HFF-Myc (cell line): ENCODE measurements around the gene SLC26A8.

Source experiments
- DNase-seq: peaks from one replicate; pipeline ENCODE4 v3.0.0-alpha.2; 2011; ENCODE audit warnings: low read depth; ENCODE audit errors: extremely low read depth
- H3K4me3 ChIP-seq: replicated peaks from 2 replicates; pipeline ENCODE4 v1.5.1; 2011; ENCODE audit warnings: low read depth, mild to moderate bottlenecking, control low read depth, low read length
- TF ChIP-seq, protein P1 (sequence below): IDR thresholded peaks from 2 replicates; pipeline ENCODE4 v1.5.1; 2012; ENCODE audit warnings: mild to moderate bottlenecking, low read depth, low read length, control low read depth; ENCODE audit errors: missing control alignments

SLC26A8 gene

GRCh38 chr6:35969646-35970045 is 54.8 kb downstream of the SLC26A8 start:
- TF ChIP-seq, protein P1, sequence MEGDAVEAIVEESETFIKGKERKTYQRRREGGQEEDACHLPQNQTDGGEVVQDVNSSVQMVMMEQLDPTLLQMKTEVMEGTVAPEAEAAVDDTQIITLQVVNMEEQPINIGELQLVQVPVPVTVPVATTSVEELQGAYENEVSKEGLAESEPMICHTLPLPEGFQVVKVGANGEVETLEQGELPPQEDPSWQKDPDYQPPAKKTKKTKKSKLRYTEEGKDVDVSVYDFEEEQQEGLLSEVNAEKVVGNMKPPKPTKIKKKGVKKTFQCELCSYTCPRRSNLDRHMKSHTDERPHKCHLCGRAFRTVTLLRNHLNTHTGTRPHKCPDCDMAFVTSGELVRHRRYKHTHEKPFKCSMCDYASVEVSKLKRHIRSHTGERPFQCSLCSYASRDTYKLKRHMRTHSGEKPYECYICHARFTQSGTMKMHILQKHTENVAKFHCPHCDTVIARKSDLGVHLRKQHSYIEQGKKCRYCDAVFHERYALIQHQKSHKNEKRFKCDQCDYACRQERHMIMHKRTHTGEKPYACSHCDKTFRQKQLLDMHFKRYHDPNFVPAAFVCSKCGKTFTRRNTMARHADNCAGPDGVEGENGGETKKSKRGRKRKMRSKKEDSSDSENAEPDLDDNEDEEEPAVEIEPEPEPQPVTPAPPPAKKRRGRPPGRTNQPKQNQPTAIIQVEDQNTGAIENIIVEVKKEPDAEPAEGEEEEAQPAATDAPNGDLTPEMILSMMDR, result no peak
- DNase-seq, result no peak
- H3K4me3 ChIP-seq, result no peak overlapping the region

- no peak overlapping the region for H3K4me3 ChIP-seq
- no peak for DNase-seq
- TF ChIP-seq, protein P1, result no peak
Measured at GRCh38 chr6:35968821-35969220, 55.6 kb downstream of the SLC26A8 start.

DNA sequence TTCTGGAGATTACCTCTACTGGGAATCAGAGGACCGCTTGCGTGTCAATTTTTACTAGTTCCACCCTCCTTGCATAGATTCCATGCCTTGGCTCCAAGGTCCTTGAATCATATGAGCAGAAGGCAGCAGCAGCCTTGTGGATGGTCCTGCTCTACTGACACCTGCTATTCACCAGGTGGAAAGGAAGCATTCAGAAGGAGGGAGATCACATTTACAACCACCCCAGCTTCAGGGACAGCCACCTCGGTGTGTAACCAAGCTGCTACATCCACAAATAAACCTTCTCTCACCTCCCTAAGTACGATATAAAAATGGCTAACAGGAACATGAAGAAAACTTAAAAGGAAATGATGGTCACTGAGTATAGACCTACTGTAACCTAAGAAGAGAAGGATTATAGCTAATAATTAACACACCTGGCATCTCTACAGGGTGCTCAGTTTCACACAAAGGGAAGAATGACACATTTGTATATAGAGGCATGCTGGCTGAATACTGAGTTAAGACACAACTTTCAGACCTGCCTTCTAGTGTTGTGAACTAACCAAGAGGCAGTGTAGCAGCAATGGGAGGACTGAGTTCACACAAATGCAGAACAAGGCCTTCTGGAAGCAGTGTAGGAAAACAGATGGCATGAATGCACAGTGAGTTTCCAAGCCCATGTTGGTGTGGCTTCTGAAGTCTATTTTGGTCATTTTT is 57.2 kb downstream of the SLC26A8 start:
- H3K4me3 ChIP-seq, result no peak overlapping the region
- no peak for DNase-seq
- TF ChIP-seq, protein P1, result no peak

GRCh38 chr6:35962779-35963560 is 61.5 kb downstream of the SLC26A8 start:
- TF ChIP-seq, protein P1, result no peak
- H3K4me3 ChIP-seq, result no peak overlapping the region
- no peak for DNase-seq

- DNase-seq, result no peak
- no peak overlapping the region for H3K4me3 ChIP-seq
- TF ChIP-seq, protein P1, result no peak
Measured at GRCh38 chr6:35960187-35960586, 64.3 kb downstream of the SLC26A8 start.

DNA sequence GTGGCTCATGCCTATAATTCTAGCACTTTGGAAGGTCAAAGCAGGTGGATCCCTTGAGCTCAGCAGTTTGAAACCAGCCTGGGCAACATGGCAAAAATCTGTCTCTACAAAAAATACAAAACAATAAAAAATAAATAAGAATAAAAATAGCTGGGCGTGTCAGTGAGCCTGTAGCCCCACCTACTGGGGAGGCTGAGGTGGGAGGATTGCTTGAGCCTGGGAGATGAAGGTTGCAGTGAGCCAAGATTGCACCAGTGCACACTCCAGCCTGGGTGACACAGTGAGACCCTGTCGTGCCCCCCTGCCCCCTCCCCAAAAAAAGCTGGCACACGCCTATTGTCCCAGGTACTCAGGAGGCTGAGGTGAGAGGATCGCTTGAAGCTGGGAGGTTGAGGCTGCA is 68.5 kb downstream of the SLC26A8 start:
- DNase-seq, result no peak
- TF ChIP-seq, protein P1, result peak; percentile 45
- no peak overlapping the region for H3K4me3 ChIP-seq
